PC-3 (cell line): ENCODE data around the gene FNDC10.

Experiments used
- EZH2 ChIP-seq: fragments of 300-600 bp; sonication (generic); IDR thresholded peaks from one replicate; pipeline ENCODE4 v1.6.1; 2017; ENCODE audit warnings: antibody characterized with exemption, mild to moderate bottlenecking, low read length; ENCODE audit not compliant: unreplicated experiment
- EZH2phosphoT487 ChIP-seq: fragments of 300-600 bp; sonication (generic); IDR thresholded peaks from 2 replicates; pipeline ENCODE4 v1.6.1; 2018; ENCODE audit warnings: mild to moderate bottlenecking, antibody characterized with exemption, low read length, borderline replicate concordance
- TF ChIP-seq, protein P1 (sequence below): fragments of 300-600 bp; sonication (generic); conservative IDR thresholded peaks from 2 replicates; pipeline ENCODE4 v1.5.1; 2017; ENCODE audit warnings: antibody characterized with exemption, low read depth, mild to moderate bottlenecking, low read length

DNA sequence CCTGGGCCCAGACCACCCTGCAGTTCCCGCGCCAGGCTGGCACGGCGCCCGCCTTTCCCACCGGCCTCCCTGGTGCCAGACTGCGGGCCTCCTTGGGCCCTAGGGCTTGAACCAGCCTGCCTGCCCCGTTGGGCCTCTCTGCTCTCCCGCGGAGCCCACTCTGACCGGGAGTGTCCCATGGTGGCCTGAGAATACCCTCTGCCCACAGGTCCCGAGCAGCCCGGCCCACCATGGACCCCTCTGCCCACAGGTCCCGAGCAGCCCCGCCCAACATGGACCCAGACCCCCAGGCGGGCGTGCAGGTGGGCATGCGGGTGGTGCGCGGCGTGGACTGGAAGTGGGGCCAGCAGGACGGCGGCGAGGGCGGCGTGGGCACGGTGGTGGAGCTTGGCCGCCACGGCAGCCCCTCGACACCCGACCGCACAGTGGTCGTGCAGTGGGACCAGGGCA lies 23.3 kb upstream of the FNDC10 start:
- TF ChIP-seq, protein P1, sequence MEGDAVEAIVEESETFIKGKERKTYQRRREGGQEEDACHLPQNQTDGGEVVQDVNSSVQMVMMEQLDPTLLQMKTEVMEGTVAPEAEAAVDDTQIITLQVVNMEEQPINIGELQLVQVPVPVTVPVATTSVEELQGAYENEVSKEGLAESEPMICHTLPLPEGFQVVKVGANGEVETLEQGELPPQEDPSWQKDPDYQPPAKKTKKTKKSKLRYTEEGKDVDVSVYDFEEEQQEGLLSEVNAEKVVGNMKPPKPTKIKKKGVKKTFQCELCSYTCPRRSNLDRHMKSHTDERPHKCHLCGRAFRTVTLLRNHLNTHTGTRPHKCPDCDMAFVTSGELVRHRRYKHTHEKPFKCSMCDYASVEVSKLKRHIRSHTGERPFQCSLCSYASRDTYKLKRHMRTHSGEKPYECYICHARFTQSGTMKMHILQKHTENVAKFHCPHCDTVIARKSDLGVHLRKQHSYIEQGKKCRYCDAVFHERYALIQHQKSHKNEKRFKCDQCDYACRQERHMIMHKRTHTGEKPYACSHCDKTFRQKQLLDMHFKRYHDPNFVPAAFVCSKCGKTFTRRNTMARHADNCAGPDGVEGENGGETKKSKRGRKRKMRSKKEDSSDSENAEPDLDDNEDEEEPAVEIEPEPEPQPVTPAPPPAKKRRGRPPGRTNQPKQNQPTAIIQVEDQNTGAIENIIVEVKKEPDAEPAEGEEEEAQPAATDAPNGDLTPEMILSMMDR, result no peak
- TF ChIP-seq EZH2phosphoT487 (no peak), EZH2 (no peak)
